GM21717 (cell line): ENCODE results near the gene ASCL2.
"Not testable (repeated sequence)": the region's sequence is repeated elsewhere in the genome, so short reads cannot be mapped to it uniquely, and the experiment has no call there.

ENCODE experiments used
- ATAC-seq: cut with Tn5 transposase; IDR thresholded peaks from one replicate; pipeline ENCODE4 v1.9.1; 2021; ENCODE audit warnings: mild to moderate bottlenecking, moderate library complexity; ENCODE audit not compliant: unreplicated experiment

Gene ASCL2

DNA sequence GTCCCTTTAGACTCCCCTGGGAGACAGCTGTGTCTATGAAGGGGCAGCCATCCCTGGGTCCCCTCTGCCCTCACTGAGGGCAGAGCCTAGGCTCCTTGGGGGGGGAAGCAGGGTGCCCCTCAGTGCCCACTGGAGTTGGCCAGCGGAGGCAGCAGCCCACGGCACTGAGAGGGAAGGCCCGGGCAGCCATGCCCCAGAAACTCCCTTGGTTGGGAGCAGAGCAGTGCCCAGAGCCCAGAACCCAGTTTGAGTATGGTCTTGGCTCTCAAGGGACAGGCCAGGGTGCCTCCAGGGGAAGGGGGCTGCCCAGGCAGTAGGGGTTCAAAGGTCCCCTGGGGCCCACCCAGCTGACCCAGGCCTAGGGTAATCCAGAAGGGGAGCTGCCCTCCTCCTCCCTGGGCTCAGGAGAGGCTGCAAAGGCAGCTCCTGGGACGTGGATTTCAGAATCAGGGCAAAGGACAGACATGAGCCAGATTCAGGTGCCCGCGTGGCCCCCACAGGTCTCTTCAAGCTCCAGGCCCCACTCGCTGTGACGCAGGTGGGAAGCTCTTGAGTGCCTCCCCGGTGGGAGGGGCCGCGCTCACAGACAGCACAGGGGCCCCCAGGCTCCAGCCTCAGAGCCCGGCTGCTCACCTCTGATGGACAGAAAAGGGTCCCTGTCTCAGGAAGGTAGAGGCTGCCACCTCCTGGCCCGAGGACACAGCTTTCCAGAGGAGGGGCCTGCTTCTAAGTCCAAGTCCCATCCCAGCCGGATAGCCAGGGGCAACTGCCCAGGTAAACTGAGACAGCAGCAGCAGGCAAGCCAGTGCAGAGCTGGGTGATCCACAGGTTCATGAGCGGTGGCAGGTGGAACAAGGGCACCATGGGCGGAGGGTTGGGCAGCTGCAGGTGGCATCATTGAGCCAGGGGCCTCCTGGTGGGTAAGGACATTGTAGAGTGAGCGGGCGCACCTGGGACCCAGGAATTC, 28.7 kb upstream of the ASCL2 start:
- ATAC-seq = no peak

DNA sequence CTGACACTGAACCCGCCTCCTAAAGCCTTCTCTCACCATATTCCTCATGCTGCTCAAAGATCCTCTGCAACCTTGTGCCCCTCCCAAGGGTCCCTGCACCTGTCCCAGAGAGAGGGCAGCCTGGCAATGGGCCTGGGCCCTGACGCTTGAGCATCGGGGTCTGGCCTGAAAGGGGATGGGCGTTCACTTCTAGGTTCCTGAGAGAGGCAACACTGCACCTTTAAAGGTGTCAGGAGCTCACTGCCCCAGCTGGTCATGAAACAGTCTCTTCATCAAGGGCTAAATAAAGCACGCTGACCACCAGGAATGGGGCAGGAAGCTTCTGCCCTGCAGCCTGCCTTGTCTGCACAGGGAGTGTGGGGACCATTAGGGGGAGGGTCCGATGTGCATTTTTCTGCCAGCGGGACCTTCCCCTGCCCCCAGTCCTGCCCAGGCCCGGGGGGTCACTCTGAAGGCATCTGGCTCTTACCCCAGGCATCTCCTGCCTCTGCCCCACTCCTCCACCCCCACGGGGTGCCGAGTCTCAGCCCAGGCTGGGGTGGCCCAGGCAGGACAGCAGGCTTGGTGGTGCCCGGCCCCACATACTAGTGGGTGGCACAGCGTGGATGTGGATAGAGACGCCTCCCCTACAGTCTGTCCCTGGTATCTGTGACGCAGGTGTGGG, 27.9 kb upstream of the ASCL2 start:
- no peak for ATAC-seq

DNA sequence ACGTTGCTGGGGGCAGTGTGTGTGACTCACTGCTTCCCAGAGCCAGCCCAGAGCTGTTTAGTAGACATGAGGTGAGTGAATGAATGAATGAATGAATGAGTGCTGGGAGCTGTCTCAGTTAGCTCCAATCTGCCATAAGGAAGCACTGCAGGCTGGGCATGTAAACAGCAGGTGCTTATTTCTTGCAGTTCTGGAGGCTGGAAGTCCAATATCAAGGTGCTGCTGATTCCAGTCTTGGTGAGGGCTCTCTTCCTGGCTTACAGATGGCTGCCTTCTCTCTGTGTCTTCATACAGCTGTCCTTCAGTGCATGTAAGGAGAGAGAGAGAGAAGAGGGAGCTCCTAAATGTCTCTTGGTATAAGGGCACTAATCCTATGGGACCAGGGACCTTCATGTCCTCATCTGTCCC, 27.2 kb upstream of the ASCL2 start:
- no peak for ATAC-seq

DNA sequence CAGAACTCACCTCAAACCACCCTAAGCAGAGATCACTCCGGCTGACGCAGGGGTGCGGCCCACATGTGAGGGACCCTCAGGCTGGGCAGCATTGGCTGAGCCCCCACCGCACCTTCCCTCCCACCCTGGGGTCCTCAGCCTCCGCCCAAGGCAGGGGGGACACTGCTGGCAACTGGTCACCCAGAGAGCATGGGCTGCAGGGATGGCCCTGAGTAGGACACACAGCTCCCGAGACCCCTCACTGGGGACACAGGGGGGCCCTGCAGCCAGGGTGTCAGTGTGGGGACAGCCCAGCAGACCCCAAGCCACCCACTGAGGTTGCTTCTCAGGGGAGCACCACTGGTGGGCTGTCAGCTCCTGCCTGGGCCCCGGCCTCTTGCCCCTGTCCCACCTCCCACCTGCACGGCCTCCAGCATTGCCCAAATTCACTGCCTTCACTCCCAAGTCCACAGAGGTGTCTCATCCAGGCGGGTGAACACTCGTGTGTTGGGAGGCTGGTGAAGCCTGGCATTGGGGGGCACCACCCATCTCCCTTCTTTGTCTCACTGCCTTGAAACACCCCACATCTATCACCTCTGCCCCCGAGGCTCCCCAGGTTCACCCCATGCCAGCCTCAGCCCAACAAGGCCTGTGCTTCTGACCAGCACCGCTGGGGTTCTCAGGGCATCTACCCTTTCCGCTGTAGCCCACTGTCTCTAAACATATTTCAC, 26.7 kb upstream of the ASCL2 start:
- ATAC-seq = no peak

DNA sequence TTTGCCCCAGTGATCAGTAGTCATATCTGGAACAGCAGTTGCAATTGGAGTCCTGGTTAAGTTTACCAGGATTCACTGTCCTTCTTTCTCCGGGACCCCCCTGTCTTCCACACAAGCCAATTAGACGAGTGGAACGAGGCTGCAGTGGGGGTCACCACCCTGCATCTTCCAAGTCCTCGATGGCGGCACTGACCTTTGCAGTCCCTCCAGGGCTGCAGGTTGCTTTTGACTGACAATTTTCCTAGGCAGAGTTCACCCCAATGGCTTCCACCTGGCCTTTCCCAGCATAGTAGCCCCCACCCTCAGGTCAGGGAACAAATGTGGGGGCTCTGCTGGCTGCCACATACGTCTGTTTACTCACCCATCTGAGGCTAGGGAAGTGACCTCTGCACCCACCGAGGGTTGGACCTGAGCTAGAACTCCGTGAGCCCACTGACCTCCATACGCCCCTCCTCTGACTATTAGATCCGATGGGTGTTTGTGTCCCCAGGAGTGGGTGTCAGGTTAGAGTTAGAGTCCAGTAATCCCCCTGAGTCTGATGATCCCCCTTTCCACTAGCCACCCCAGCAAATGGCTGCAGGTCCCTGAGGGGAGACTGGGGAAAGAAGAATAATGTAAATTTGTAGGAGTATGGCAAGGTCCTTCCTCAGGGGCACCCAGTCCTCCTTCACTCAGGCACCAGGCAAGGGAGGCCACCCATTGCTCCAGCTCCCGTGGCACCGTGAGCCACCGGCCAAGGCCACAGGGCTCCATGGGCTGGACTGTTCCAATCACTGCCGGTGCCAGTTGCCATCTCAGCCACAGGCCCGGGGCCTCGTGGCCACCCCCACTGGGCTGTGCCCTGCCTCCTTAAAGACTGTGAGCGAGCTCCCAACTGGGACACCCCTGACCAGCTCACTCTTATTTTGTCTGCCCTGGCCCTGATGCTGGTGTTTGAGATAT, 25.9 kb upstream of the ASCL2 start:
- ATAC-seq = no peak

DNA sequence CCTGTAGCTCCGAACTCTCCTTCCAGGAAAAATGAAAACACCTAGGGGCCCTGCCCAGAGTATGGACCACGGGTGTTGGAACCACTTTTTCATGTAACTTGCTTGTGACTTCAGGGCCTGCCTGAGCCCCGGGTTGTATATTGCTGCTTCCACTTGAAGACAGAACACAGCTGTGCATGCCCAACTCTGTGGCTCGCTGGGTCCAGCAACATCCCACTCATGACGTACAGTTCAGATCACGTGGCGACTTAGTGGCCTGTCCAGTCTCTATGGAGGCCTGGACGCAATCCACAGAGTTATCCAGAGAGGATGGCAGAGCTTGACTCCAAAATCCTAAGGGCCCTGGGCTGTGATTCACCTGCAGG, 24.5 kb upstream of the ASCL2 start:
- no peak for ATAC-seq

DNA sequence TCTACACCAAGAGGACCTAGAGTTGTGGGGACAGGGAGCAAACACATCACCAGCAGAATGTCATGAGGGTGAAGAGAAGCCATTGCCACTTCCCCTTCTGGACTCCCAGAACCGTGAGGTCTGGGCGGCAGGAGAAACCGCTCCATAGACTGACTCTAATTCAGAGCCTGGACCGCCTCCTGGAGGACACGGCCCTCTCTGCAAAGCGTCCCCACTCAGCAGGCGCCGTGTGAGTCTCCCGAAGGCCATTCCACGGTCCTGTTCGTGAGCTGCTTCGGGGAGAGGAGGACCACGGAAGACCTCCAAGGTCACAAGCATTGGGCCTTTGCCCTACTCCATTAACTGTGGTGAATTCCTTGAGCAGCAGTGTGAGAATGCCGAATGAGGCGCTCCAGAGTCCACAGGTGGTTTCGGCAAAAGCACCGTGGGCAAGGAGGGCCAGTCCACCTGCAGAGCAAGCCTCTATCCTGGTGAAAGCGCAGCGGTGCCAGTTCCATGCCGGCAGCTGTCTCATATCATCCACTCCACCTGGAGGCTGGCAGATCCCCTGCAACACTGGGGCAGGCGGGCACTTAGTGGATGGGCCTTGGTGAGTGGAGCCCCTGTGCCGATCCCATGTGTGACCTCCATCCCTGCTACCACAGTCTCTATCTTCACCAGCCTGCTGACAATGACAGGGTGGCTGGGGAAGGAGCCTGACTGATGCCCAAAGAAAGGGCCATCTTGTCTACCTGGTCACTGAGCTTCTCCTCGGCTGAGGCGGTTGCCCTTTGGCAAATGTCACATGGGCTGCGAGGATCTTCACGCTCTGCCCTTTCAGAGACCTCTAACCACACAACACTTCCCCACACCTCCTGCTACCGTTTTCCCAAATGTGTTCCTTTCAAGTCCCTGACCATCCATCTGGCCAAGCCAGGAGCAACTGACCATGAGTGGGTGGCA, 23.9 kb upstream of the ASCL2 start:
- ATAC-seq = no peak

DNA sequence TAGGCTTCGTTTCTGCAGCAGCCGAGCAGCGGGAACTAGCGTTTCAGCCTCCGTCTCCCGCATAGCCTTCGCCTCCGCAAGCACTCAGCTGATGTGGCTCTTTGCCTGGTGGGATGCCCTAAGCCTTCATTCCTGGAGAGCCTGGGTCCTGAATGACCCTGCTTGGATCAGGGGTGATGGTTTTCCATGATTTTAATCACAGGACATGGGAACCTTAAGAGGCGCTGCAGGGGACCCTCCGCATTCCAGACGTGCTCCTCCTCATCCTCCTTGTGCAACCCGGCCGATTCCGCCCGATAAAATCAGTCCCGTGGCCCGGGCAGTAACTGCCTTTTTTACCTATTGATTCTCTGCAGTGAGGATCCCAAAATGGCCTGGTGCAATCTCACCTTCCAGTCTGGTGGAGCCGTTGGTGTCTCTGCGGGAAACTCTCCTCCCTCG, 23.2 kb upstream of the ASCL2 start:
- no peak for ATAC-seq

DNA sequence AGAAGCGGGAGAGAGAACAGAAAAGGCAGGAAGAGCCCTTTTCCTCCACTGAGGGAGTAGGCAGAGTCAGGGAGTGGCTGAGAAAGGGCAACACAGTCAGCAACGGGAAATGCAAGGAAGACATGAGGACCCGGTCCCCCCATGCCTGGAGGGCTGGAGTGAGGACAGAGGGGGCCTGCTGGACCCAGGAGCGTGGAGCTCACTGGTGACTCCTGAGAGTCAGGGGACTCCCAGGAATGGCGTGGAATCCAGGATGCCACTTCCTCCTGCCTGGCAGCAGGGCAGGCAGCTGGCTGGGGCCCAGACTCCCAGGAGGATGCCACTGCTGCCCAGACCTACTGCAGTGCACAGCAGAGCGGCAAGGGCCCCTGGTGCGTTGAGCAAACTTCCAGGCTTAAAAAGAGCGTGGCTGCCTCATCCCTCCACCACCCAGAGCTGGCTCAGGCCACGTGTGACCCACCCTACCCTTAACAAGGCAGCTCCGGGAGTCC, 20.0 kb upstream of the ASCL2 start:
- ATAC-seq = no peak

DNA sequence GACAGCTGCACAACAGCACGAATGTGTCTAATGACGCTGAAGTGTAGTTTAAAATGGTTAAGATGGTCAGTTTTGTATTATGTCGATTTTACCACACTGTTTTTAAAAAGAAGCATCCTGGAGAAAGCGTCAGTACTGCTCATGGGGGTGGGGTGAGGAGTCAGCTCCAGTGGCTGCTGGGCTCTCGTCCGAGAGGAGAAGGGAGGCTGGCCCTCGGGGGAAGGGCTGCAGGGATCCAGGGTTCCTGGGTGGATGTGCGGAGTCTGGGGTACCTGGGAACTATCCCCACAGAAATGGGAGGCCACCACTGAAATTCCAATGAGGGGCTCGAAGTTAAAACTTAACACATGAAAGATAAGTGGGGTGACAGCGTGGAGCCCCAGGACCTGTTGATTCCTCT, 19.5 kb upstream of the ASCL2 start:
- ATAC-seq = no peak

DNA sequence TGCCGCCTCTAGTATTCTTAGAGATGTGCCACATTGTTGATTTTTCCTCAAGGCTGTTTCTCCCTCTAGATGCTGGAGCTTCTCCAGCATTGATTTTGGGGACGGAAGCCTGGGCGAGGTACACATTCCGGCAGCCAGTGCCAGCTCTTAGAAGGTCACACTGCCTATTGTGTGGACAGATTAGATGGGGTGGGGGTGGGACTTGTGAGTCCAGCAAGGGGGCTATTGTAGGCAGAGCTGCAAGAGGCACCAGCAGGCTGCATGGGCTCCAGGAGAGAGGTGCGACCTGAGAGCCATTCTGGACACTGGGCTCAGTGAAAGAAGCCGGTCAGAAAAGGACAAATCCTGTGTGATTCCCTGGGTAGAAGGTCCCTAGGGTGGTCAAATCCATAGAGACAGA, 19.0 kb upstream of the ASCL2 start:
- no peak for ATAC-seq

DNA sequence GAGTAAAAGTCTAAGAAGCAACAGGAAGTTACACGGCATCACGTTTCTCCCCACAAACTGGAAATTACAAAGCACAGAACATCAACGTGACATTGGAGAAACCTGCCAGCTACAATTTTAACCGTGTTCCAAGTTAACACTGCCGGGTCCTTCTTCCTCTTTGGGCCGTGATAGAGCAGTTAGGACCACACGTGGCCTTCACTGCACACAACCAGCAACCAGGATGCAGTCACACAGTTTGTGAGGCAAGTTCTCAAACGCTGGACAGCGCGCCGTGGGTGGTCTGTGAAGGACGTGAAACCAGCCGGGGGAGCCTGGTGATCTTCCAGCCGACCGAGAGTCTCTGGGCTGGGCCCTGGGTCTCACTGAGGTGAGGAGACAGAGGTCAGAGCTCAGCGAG, 16.7 kb upstream of the ASCL2 start:
- no peak for ATAC-seq

DNA sequence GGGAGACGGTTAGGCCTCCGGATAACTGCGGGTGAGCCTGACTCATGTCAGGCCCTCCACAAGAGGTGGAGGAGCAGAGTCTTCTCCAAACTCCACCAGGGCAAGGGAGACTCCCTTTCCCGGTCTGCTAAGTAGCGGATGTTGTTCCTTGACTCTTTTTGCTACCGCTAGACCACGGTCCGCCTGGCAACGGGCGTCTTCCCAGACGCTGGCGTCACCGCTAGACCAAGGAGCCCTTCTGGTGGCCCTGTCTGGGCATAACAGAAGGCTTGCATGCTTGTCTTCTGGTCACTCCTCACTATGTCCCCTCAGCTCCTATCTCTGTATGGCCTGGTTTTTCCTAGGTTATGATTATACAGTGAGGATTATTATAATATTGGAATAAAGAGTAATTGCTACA, 16.0 kb upstream of the ASCL2 start:
- not testable (repeated sequence) for ATAC-seq

DNA sequence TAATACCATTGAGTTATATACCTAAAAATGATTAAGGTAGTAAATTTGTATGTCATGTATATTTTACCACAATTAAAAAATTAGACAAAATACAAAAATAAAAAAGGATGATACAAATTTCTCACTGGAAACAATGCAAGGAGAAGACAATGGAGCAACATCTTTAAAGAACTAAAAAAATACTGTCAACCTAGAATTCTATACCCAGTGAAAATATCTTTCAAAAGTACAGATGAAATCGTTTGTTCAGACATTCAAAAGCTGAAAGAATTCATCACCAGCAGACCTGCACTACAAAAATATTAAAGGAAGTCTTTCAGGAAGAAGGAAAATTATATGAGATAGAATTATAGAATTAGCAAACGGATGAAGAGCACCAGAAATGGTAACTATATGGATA, 9.8 kb upstream of the ASCL2 start:
- no peak for ATAC-seq

DNA sequence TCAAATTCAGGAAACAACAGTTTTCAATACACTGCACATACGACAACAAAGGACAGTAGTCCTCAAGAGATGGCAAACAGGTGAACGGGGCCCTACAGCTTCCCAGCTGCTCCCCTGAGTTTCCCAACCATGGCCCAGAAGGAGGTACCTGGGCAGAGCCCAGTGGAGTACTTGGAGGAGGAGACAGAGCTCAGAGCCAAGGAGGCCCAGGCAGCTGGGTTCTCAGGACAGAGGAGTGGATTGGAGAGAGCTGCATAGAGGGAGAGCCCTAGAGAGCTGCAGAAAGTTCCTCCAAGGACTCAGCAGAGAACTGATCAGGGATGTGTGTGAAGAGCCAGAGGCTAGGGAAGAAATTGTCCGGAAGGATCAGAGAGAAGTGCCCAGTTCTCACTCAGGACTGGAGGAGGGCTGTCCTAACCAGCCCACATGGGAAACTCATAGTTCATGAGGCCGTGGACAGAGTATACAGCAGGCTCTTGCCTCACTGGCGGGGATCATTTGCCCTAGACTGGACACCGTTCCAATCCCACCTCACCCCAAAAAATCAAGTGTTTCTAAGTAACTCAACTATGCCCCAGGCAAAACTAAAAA, 7.6 kb upstream of the ASCL2 start:
- no peak for ATAC-seq

DNA sequence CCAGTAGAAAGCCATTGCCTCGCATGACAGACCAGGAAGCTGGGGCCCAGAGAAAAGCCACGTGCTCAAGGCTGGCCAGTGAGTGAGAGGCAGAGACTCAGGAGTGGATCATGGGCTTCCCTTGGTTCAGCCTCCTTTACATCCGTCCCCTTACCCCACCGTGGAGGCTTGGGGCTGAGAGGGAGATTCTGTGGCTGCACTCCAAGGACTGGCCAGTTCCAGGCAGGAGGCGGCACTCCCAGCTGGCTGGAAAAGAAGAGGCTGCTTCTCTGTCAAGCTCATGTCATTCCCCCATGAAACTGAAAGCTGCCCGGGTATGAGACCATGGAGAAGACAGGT, 6.6 kb upstream of the ASCL2 start:
- no peak for ATAC-seq

DNA sequence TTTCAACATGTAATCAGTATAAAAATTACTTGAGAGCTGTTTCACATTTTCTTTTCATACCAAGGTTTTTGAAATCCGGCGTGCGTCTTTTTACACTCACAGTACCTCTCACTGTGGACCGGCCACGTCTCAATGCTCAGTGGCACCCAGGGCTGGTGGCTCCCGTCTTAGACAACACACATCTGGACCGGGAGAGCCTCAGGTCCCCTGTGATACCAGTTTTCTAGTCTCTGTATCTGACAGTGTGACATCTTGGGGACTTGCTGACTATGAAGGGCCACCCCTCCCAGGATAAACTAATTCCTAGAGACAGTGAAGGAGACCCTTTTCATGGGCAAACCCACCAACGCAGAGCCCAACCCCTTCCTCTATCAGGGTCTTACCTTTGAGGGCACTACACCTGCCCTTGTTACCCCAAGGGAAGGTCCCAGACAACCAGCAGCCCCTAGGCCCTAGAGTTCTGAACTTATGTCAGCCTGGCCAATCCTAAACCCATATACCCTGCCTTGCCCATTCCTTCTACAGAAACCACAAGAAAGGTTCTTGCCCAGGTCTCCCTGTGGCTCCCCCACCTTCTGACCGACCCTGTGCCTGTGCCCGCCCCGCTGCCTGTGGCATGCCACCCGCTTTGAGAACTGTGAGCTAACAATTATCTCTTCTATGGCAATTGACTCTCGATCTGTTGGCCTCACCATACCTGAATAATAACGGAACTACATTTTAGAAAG, 6.1 kb upstream of the ASCL2 start:
- no peak for ATAC-seq
